ENCODE measurements around the gene LAIR2.

- TF ChIP-seq POLR2A (IDR thresholded peaks at IDR 0.05; ENCODE audit: extremely low read depth, insufficient read length) (no peak), CTCF (IDR thresholded peaks at IDR 0.05; ENCODE audit: low read depth, low read length) (no peak)
- TF ChIP-seq, protein P1, sequence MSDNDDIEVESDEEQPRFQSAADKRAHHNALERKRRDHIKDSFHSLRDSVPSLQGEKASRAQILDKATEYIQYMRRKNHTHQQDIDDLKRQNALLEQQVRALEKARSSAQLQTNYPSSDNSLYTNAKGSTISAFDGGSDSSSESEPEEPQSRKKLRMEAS (IDR thresholded peaks at IDR 0.05; ENCODE audit: low read depth, low read length) = no peak
These were observed 28.7 kb upstream of the LAIR2 start for GRCh38 chr19:54473892-54474372.

Data from NB4 (cell line).